Nephron progenitor cell (in vitro differentiated cells): ENCODE results near the gene CAPRIN2.
A peak's percentile ranks its signal among the peaks of the same experiment; 100 is the strongest.

Source experiments
- DNase-seq: peaks from one replicate; pipeline ENCODE4 v3.0.0; 2021
- H3K27ac Mint-ChIP-seq: 2 replicates; pipeline ENCODE4 v1.8.0; 2021; ENCODE audit warnings: mild to moderate bottlenecking, moderate library complexity, mixed read lengths
- H3K27me3 Mint-ChIP-seq: 2 replicates; pipeline ENCODE4 v1.8.0; 2021; ENCODE audit warnings: mild to moderate bottlenecking, low read depth, mixed read lengths; ENCODE audit not compliant: poor library complexity
- H3K36me3 Mint-ChIP-seq: 2 replicates; pipeline ENCODE4 v1.8.0; 2021; ENCODE audit warnings: low read depth, mixed read lengths
- H3K4me1 Mint-ChIP-seq: 2 replicates; pipeline ENCODE4 v1.8.0; 2021; ENCODE audit warnings: mixed read lengths
- H3K4me3 Mint-ChIP-seq: 2 replicates; pipeline ENCODE4 v1.8.0; 2021; ENCODE audit warnings: mild to moderate bottlenecking, moderate library complexity, mixed read lengths
- H3K9me3 Mint-ChIP-seq: 2 replicates; pipeline ENCODE4 v1.8.0; 2021; ENCODE audit warnings: mild to moderate bottlenecking, moderate library complexity, mixed read lengths
- CTCF ChIP-seq: fragments of 200-600 bp; sonication (generic); IDR thresholded peaks from 2 replicates; pipeline ENCODE4 v1.5.0; 2021; ENCODE audit warnings: antibody characterized with exemption

Gene CAPRIN2

GRCh38 chr12:30754750-30755394 lies at the start of gene CAPRIN2:
CAPRIN2 (minus strand) TSS chr12:30754951; CDS start chr12:30753520, 1,431 bp downstream.
- Mint-ChIP-seq H3K4me3 (peak within 1 kb of the TSS; percentile 97), H3K36me3 (peaks cover 15% of the 10 kb centered on the region), H3K9me3 (no peaks in the 10 kb centered on the region), H3K27ac (peak within 1 kb of the TSS; percentile 95), H3K27me3 (peaks cover 3% of the 10 kb centered on the region), H3K4me1 (peaks cover 46% of the 10 kb centered on the region)
- DNase-seq: peak; percentile 97
- TF ChIP-seq CTCF: no peak

GRCh38 chr12:30797689-30798088 lies 42.9 kb upstream of the CAPRIN2 start:
- peak overlapping the region; percentile 90 for H3K4me3 Mint-ChIP-seq

DNA sequence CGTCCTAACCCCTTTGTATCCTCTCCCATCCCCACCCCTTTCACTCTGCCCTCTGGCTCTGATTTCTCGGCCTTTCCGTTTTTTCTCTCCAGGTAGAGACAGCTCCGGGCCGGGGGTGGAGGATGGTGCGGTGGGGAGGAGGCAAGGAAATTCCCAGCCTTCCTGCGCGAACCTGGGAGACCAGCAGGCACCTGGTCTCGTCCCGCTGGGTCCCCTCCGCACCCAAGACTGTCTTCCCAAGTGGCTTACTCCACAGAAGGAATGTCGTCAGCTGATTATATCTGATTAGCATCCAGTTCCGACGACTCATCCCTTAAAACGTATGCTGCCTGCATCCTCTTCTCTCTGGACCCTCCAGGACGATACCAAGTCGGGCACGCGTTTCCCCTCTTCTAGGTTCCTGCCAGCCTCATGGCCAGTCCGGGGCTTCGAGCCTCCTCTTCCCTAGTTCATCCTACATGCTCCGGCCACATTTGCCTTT lies 42.2 kb upstream of the CAPRIN2 start:
- H3K27me3 Mint-ChIP-seq: peaks cover 30% of the 10 kb centered on the region
- DNase-seq: peak; percentile 33
- H3K9me3 Mint-ChIP-seq: no peaks in the 10 kb centered on the region
- H3K4me3 Mint-ChIP-seq: peak overlapping the region; percentile 90
- peaks cover 23% of the 10 kb centered on the region for H3K4me1 Mint-ChIP-seq
- peaks cover 4% of the 10 kb centered on the region for H3K36me3 Mint-ChIP-seq
- no peak overlapping the region for H3K27ac Mint-ChIP-seq
- TF ChIP-seq CTCF: no peak

More at GRCh38 chr12:30797689-30798088, 42.9 kb upstream of the CAPRIN2 start:
- no peak for TF ChIP-seq CTCF
- peaks cover 30% of the 10 kb centered on the region for H3K27me3 Mint-ChIP-seq
- H3K27ac Mint-ChIP-seq: no peak overlapping the region
- peaks cover 4% of the 10 kb centered on the region for H3K36me3 Mint-ChIP-seq
- DNase-seq: no peak
- peaks cover 23% of the 10 kb centered on the region for H3K4me1 Mint-ChIP-seq
- no peaks in the 10 kb centered on the region for H3K9me3 Mint-ChIP-seq

DNA sequence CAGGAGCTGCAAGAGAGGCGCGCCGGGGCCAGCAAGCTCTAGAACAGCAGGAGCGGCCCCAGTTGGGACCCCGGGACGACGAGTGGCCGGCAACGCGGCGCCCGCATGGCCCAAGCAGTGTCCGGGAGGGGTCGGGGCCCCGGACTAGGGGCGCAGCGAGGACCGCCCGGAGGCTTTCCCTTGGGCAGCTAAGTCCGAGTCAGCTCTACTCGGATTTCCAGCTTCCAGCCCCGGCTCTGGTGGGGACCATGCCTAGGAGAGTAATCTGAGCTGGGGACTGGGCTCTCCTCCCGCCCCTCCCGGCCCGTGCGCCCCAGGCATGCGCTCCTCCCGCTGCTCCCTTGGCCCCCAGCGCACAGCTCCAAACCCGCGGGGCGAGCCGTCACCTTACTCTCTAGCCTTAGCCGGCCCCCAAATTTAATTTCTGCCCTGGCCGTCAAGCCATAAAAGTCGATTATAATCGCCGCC lies 41.6 kb upstream of the CAPRIN2 start:
- Mint-ChIP-seq H3K4me3 (peak overlapping the region; percentile 90), H3K36me3 (peaks cover 4% of the 10 kb centered on the region), H3K9me3 (no peaks in the 10 kb centered on the region), H3K27ac (no peak overlapping the region), H3K4me1 (peaks cover 23% of the 10 kb centered on the region), H3K27me3 (peaks cover 30% of the 10 kb centered on the region)
- peak; percentile 81 for DNase-seq
- TF ChIP-seq CTCF: no peak

- DNase-seq: peak; percentile 79
- Mint-ChIP-seq H3K4me3 (peak overlapping the region; percentile 90), H3K27ac (no peak overlapping the region), H3K9me3 (no peaks in the 10 kb centered on the region), H3K4me1 (peaks cover 23% of the 10 kb centered on the region), H3K36me3 (peaks cover 5% of the 10 kb centered on the region), H3K27me3 (peaks cover 30% of the 10 kb centered on the region)
- no peak for TF ChIP-seq CTCF
Observed at GRCh38 chr12:30795410-30796312, 40.9 kb upstream of the CAPRIN2 start.
